Measurements from ENCODE around the gene SLC1A1. TPM values are rescaled to one million over a fixed set of nuclear protein-coding genes. Genes with fewer than 3 reads are reported as not detected.

The SLC1A1 gene
- total RNA-seq, 1 experiment from 2014 or later, result 0.05 TPM

GRCh38 chr9:4620057-4620765 lies 129.9 kb downstream of the SLC1A1 start:
- ChIA-PET POLR2A (no interaction called here), CTCF (no interaction called here)
- H3K36me3 ChIP-seq (ENCODE audit: control insufficient read depth, insufficient read depth, low read length), result no peaks in the 10 kb centered on the region
- BruUV-seq (replicated peaks), result no TSS peak
- no peak overlapping the region for H3K27ac ChIP-seq (ENCODE audit: low read length)
- in situ Hi-C loops (cut with HindIII; ENCODE audit: low pct_unique_long_range_greater_than_20kb, low sequenced_read_pairs) (no loop called here), intact Hi-C loops (cut with micrococcal nuclease; ENCODE audit: unreplicated experiment) (no loop called here)
- DNase-seq (ENCODE audit: low read depth, low spot score) (no peak), ATAC-seq (no peak)
- H3K27me3 ChIP-seq (ENCODE audit: control insufficient read depth, insufficient read depth, low read length), result no peaks in the 10 kb centered on the region
- no peaks in the 10 kb centered on the region for H3K9me3 ChIP-seq (ENCODE audit: control insufficient read depth, insufficient read depth, low read depth, low read length)
- H3K4me1 ChIP-seq (ENCODE audit: control insufficient read depth, insufficient read depth, low read length), result no peaks in the 10 kb centered on the region
- no peak overlapping the region for H3K4me3 ChIP-seq (ENCODE audit: low read depth in 2 of 2, low read length in 2 of 2)
- TF ChIP-seq SIN3A (IDR thresholded peaks at IDR 0.05; ENCODE audit: borderline replicate concordance, insufficient read depth, low read depth, low read length), result no peak
- TF ChIP-seq, protein P1, sequence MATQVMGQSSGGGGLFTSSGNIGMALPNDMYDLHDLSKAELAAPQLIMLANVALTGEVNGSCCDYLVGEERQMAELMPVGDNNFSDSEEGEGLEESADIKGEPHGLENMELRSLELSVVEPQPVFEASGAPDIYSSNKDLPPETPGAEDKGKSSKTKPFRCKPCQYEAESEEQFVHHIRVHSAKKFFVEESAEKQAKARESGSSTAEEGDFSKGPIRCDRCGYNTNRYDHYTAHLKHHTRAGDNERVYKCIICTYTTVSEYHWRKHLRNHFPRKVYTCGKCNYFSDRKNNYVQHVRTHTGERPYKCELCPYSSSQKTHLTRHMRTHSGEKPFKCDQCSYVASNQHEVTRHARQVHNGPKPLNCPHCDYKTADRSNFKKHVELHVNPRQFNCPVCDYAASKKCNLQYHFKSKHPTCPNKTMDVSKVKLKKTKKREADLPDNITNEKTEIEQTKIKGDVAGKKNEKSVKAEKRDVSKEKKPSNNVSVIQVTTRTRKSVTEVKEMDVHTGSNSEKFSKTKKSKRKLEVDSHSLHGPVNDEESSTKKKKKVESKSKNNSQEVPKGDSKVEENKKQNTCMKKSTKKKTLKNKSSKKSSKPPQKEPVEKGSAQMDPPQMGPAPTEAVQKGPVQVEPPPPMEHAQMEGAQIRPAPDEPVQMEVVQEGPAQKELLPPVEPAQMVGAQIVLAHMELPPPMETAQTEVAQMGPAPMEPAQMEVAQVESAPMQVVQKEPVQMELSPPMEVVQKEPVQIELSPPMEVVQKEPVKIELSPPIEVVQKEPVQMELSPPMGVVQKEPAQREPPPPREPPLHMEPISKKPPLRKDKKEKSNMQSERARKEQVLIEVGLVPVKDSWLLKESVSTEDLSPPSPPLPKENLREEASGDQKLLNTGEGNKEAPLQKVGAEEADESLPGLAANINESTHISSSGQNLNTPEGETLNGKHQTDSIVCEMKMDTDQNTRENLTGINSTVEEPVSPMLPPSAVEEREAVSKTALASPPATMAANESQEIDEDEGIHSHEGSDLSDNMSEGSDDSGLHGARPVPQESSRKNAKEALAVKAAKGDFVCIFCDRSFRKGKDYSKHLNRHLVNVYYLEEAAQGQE (IDR thresholded peaks at IDR 0.05; ENCODE audit: insufficient read depth in 1 of 2, low read depth in 2 of 2, low read length in 1 of 2), result no peak
- no peak for TF ChIP-seq TCF7L2 (IDR thresholded peaks at IDR 0.05; ENCODE audit: low read depth, low read length)
- no peak for TF ChIP-seq CTCF (IDR thresholded peaks at IDR 0.05)
- TF ChIP-seq POLR2AphosphoS5 (IDR thresholded peaks at IDR 0.05; ENCODE audit: low read depth, low read length), result no peak

DNA sequence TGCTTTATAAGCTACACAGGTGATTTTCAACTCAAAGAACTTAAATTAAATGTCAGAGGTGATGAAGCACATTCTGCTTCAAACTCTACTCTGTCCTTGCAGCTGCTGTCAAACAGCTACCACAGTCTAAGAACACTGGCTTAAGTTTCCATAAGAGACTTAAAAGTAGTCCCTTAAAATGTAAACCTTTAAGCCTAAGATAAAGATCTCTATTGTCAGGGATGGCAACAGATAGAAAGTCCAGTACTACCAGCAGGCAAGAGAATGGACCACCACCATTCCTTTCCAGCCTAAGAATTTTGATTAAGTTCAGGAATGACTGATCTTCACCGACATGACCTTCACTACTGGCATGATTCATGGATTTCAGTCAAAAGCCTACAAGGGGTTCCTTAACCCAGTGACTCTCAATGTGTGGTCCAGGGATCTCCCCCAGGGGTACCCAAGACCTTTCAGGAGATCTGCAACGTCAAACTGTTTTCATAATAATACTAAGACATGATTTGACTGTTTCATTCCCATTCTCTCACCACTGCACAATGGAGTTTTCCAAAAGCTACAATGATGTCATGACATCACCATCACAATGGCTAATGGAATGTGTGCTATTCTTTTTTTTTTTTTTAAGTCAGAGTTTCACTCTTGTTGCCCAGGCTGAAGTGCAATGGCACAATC lies 130.8 kb downstream of the SLC1A1 start:
- Histone ChIP-seq H3K36me3 (ENCODE audit: control insufficient read depth, insufficient read depth, low read length) (no peaks in the 10 kb centered on the region), H3K27ac (ENCODE audit: low read length) (no peak overlapping the region), H3K27me3 (ENCODE audit: control insufficient read depth, insufficient read depth, low read length) (no peaks in the 10 kb centered on the region), H3K4me1 (ENCODE audit: control insufficient read depth, insufficient read depth, low read length) (no peaks in the 10 kb centered on the region), H3K9me3 (ENCODE audit: control insufficient read depth, insufficient read depth, low read depth, low read length) (no peaks in the 10 kb centered on the region), H3K4me3 (ENCODE audit: low read depth in 2 of 2, low read length in 2 of 2) (no peak overlapping the region)
- TF ChIP-seq CTCF (IDR thresholded peaks at IDR 0.05) (no peak), POLR2AphosphoS5 (IDR thresholded peaks at IDR 0.05; ENCODE audit: low read depth, low read length) (no peak), SIN3A (IDR thresholded peaks at IDR 0.05; ENCODE audit: borderline replicate concordance, insufficient read depth, low read depth, low read length) (no peak), TCF7L2 (IDR thresholded peaks at IDR 0.05; ENCODE audit: low read depth, low read length) (no peak)
- TF ChIP-seq, protein P1 (IDR thresholded peaks at IDR 0.05; ENCODE audit: insufficient read depth in 1 of 2, low read depth in 2 of 2, low read length in 1 of 2), result no peak
- ChIA-PET CTCF (no interaction called here), POLR2A (no interaction called here)
- intact Hi-C loops (cut with micrococcal nuclease; ENCODE audit: unreplicated experiment) (no loop called here), in situ Hi-C loops (cut with HindIII; ENCODE audit: low pct_unique_long_range_greater_than_20kb, low sequenced_read_pairs) (no loop called here)
- ATAC-seq, result no peak
- DNase-seq (ENCODE audit: low read depth, low spot score), result no peak
- BruUV-seq (replicated peaks), result no TSS peak

All from Panc1 (cell line).